ENCODE measurements around the gene ZNF345. TPM values are rescaled to one million over a fixed set of nuclear protein-coding genes. Genes with fewer than 3 reads are reported as not detected.
A peak's percentile ranks its signal among the peaks of the same experiment; 100 is the strongest.

Gene ZNF345
- total and polyA plus RNA-seq, 9 of the 15 experiments (the other 6 are each of a cell fraction or from before 2014, with no cell fraction given): 0.38 to 1.6 (median 0.65) TPM

GRCh38 chr19:36833430-36833829 lies 17.2 kb upstream of the ZNF345 start:
- POLR2A ChIA-PET: no interaction called here
- FAIRE-seq: no peak
- Histone ChIP-seq H3K9me1 (ENCODE audit: control insufficient read depth, insufficient read depth, low read length) (no peaks in the 10 kb centered on the region), H2AFZ (ENCODE audit: low read depth, low read length) (no peak overlapping the region), H3K9ac (ENCODE audit: insufficient read depth in 1 of 2, low read depth in 2 of 2, low read length in 2 of 2) (no peak overlapping the region), H3K4me2 (ENCODE audit: insufficient read depth, low read length) (no peak overlapping the region), H4K20me1 (replicated peaks; ENCODE audit: control insufficient read depth, insufficient read depth, low read length) (no peaks in the 10 kb centered on the region), H3K36me3 (ENCODE audit: control insufficient read depth, insufficient read depth, low read length) (no peaks in the 10 kb centered on the region), H3K4me1 (replicated peaks in 1 of 2; ENCODE audit: control insufficient read depth in 2 of 2, insufficient read depth in 2 of 2, low read length in 2 of 2) (no peaks in the 10 kb centered on the region), H3K27ac (ENCODE audit: extremely low read depth, low read depth, low read length) (no peak overlapping the region), H3K4me3 (no peak overlapping the region), H3K79me2 (ENCODE audit: control insufficient read depth, insufficient read depth, low read length) (no peaks in the 10 kb centered on the region), H3K27me3 (ENCODE audit: control insufficient read depth in 2 of 2, insufficient read depth in 2 of 2, low read length in 2 of 2) (no peaks in the 10 kb centered on the region), H3K9me3 (replicated peaks; ENCODE audit: control insufficient read depth, insufficient read depth, low read depth, low read length) (no peaks in the 10 kb centered on the region; the same call in 1 of the 2 replicates)
- ATAC-seq: no peak
- TF ChIP-seq RHOXF2B (CRISPR knock-in tag; conservative IDR thresholded peaks at IDR 0.05) (no peak), E2F3 (CRISPR knock-in tag; IDR thresholded peaks at IDR 0.05) (no peak)
- intact Hi-C loops (cut with micrococcal nuclease) (no loop called here), in situ Hi-C loops (cut with MboI) (no loop called here)
- WGBS (ENCODE audit: insufficient coverage, low coverage, missing lambda C conversion rate): 17% methylated on average over 2 of the region's 2 CpGs
- no peak for DNase-seq (ENCODE audit: extremely low read depth in 1 of 4, low spot score in 3 of 4)
- CTCF ChIA-PET (ENCODE audit: low intra/inter-chr PET ratio): no interaction called here
- no TSS peak for BruUV-seq (replicated peaks)

DNA sequence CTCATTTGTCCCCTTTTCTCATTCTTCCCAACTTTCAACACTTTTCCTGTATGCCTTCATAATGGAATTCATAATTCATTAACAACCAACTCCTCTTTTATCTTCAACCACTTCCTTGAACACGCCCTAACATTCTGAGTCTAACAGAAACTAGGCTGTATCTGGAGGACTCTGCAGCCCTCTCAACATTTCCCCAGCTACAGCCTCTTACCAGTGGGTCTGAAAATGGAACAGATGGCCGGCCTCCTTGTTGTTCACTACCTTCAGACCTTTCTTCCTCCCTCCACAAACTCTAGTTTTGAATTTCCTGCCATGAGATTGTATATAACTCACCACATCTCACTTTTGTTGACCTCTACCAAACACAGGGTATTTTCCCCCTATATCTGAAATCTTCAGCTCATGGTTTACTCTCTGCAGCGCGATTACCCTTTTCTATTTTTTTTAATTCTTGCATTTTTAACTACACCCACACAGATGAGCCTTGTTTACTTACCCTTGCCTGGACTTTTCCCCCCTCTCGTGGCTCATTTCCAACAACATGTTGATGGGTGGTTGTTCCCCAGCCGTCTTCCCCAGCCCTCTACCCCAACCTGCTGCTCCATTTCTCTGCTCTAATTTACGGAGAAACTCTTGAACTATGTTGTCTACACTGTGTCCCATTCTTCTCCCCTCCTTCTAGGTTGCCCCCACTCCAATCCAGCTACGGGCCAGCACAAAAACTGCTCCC lies 13.3 kb upstream of the ZNF345 start:
- ATAC-seq: no peak
- TF ChIP-seq ZKSCAN3 (CRISPR knock-in tag; IDR thresholded peaks at IDR 0.05) (no peak), ZNF197 (CRISPR knock-in tag; IDR thresholded peaks at IDR 0.05; ENCODE audit: low read depth) (0 out of 2 replicates have a peak, but pooled peaks have one; percentile 27)
- no peak for DNase-seq (ENCODE audit: extremely low read depth in 1 of 4, low spot score in 3 of 4)
- Histone ChIP-seq H3K9me3 (replicated peaks; ENCODE audit: control insufficient read depth, insufficient read depth, low read depth, low read length) (no peaks in the 10 kb centered on the region; the same call in 1 of the 2 replicates), H3K9me1 (ENCODE audit: control insufficient read depth, insufficient read depth, low read length) (no peaks in the 10 kb centered on the region), H3K4me2 (ENCODE audit: insufficient read depth, low read length) (peak overlapping the region; percentile 67), H3K27me3 (ENCODE audit: control insufficient read depth in 2 of 2, insufficient read depth in 2 of 2, low read length in 2 of 2) (no peaks in the 10 kb centered on the region), H4K20me1 (replicated peaks; ENCODE audit: control insufficient read depth, insufficient read depth, low read length) (no peaks in the 10 kb centered on the region), H3K79me2 (ENCODE audit: control insufficient read depth, insufficient read depth, low read length) (no peaks in the 10 kb centered on the region), H3K4me3 (peak overlapping the region; percentile 48), H3K9ac (ENCODE audit: insufficient read depth in 1 of 2, low read depth in 2 of 2, low read length in 2 of 2) (peak overlapping the region in 1 of 2 experiments; percentile 57; a peak in 1 of 4 replicates), H2AFZ (ENCODE audit: low read depth, low read length) (peak overlapping the region; percentile 87), H3K4me1 (replicated peaks in 1 of 2; ENCODE audit: control insufficient read depth in 2 of 2, insufficient read depth in 2 of 2, low read length in 2 of 2) (no peaks in the 10 kb centered on the region), H3K36me3 (ENCODE audit: control insufficient read depth, insufficient read depth, low read length) (no peaks in the 10 kb centered on the region), H3K27ac (ENCODE audit: extremely low read depth, low read depth, low read length) (peak overlapping the region; percentile 73; the same call in 2 of the 3 replicates)
- POLR2A ChIA-PET: no interaction called here
- no peak for FAIRE-seq
- intact Hi-C loops (cut with micrococcal nuclease) (no loop called here), in situ Hi-C loops (cut with MboI) (no loop called here)
- no TSS peak for BruUV-seq (replicated peaks)
- 2% methylated on average over 7 of the region's 8 CpGs for WGBS (ENCODE audit: insufficient coverage, low coverage, missing lambda C conversion rate)
- CTCF ChIA-PET (ENCODE audit: low intra/inter-chr PET ratio): interaction anchor here (0.5 kb wide), 1 partner anchor 243 kb away, joined by 3 read pairs; no protein-coding TSS in a partner anchor

Measured in K562 (cell line).